Ishikawa (cell line): Measurements from ENCODE around the gene KRAS.

Experiments
- EP300 ChIP-seq: IDR thresholded peaks from 2 replicates; pipeline ENCODE4 v1.6.1; 2012; ENCODE audit warnings: borderline replicate concordance
- FOXM1 ChIP-seq: IDR thresholded peaks from 2 replicates; pipeline ENCODE4 v1.6.1; 2012; ENCODE audit warnings: low read depth, borderline replicate concordance
- MAX ChIP-seq: IDR thresholded peaks from 2 replicates; pipeline ENCODE4 v1.6.1; 2012
- RAD21 ChIP-seq: IDR thresholded peaks from 2 replicates; pipeline ENCODE4 v1.6.1; 2012; ENCODE audit warnings: low read depth
- REST ChIP-seq: IDR thresholded peaks from 2 replicates; pipeline ENCODE4 v1.6.1; 2012; ENCODE audit warnings: low read depth, mild to moderate bottlenecking
- USF1 ChIP-seq: IDR thresholded peaks from 2 replicates; pipeline ENCODE4 v1.6.1; 2012

GRCh38 chr12:25195056-25195971 is 55.4 kb downstream of the KRAS start, which contains the start of the genes DNAI7 and ETFRF1:
- TF ChIP-seq MAX (peak; percentile 55), USF1 (peak; percentile 9; the same call in 1 of the 2 replicates), RAD21 (no peak), FOXM1 (no peak), REST (no peak), EP300 (peak; percentile 19; the same call in 1 of the 2 replicates)
